ENCODE data around the gene BCL2L11.
A peak's percentile ranks its signal among the peaks of the same experiment; 100 is the strongest.
"Not testable (repeated sequence)": the region's sequence is repeated elsewhere in the genome, so short reads cannot be mapped to it uniquely, and the experiment has no call there.

Gene BCL2L11

DNA sequence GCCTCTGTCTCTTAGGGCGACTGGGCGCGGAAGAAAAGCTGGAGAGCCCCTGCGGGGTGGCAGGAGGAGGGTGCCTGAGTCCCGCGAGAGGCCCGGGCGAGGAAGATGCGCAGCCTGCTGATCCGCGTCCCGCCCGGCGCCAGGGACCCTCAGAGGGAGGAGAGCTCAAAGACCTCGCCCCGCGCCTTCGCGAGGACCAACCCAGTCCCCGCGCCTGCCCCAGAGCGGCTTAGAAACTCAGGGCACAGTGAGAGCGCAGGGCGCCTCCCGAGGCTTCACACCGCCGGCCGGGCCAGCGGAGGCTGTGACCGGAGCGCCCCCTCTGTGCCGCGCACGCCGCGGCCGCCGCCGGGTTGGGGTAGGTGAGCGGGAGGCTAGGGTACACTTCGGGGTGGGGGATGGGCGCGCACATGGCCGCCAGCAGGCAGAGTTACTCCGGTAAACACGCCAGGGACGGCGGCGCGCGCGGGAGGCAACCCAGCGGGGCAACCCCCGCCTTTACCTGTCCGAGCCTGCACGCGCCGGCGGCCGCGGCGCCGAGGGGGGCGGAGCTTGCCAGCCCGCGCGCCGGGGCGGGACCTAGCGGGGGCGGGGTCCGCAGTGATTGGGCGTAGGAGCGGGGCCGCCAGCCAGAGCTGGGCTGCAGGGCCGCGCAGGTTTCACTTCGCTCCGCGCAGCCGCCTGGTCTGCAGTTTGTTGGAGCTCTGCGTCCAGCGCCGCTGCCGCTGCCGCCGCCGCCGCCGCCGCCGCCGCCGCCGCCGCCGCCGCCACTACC is at the start of gene BCL2L11:
TSS of gene BCL2L11 (plus strand) at position 662 of the 775 bp plus-strand sequence. CDS start 2,832 bp downstream, outside the sequence.
- H3K4me3 ChIP-seq (ENCODE audit: low read depth, low read length): peak within 1 kb of the TSS; percentile 73

DNA sequence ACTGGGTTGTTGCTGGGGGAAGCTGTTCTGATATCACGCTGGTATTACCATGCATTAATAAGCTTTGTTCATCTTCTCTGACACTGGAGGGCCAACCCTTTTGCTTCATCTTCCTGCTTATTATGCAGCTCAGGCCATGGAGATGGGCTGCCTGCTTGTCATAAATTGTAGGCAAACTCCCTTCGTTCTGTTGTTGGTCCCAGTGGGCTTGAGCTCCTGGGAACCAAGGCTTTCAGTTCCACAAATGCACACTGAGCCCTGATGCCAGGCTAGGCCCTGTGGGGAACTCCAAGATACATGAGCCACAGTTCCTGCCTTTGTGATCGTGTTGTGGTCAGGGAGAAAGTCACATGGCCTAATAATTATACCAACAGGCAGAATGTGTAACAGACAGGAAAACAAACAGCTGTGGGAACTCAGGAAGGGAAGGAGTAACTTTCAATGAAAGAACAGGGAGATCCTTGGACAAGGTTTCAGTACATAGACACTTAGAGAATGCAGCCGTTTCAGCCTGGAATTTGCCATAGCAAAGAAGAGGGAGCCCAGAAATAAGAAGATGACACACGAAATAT is 49.0 kb upstream of the BCL2L11 start:
- no peak overlapping the region for H3K4me3 ChIP-seq (ENCODE audit: low read depth, low read length)

- no peak overlapping the region for H3K4me3 ChIP-seq (ENCODE audit: low read depth, low read length)
Observed at GRCh38 chr2:111072220-111072871, 48.4 kb upstream of the BCL2L11 start.

DNA sequence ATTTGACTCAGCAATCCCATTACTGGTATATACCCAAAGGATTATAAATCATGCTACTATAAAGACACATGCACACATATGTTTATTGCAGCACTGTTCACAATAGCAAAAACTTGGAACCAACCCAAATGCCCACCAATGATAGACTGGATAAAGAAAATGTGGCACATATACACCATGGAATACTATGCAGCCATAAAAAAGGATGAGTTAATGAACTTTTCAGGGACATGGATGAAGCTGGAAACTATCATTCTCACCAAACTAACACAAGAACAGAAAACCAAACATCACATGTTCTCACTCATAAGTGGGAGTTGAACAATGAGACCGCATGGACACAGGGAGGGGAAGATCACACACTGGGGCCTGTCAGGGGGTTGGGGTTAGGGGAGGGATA is 38.1 kb upstream of the BCL2L11 start:
- not testable (repeated sequence) for H3K4me3 ChIP-seq (ENCODE audit: low read depth, low read length)

- H3K4me3 ChIP-seq (ENCODE audit: low read depth, low read length): no peak overlapping the region
Observed at GRCh38 chr2:111091811-111092211, 28.9 kb upstream of the BCL2L11 start.

DNA sequence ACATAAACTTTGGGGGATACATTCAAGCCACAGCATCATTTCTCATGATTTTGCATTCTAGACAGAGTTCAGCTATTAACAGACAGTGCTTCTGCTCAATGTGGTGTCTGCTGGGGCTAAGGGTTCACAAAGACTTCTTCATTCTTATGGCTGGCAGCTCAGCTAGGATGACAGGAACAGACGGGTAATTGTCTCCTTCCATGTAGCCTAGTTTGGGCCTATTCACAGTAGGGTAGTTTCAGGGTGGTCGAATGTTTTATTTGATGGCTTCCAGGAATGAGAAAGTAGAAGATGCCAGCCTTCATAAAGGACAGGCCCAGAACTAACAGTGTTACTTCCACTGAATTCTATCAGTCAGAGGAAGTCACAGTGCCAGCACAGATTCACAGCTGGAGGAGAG is 26.0 kb upstream of the BCL2L11 start:
- no peak overlapping the region for H3K4me3 ChIP-seq (ENCODE audit: low read depth, low read length)

DNA sequence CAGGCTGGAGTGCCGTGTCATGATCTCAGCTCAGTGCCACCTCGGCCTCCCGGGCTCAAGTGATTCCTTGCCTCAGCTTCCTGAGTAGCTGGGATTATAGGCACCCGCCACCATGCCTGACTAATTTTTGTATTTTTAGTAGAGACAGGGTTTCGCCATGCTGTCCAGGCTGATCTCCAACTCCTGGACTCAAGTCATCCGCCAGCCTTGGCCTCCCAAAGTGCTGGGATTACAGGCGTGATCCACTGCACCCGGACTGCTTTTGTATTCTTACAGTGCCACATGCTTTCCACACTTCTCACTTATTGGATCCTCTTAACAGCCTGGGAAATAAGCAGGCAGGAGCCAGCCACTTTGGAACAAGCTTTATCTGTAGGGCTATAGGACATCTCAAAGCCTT is 25.3 kb upstream of the BCL2L11 start:
- no peak overlapping the region for H3K4me3 ChIP-seq (ENCODE audit: low read depth, low read length)

- no peak overlapping the region for H3K4me3 ChIP-seq (ENCODE audit: low read depth, low read length)
Observed at GRCh38 chr2:111099402-111099801, 21.3 kb upstream of the BCL2L11 start.

- H3K4me3 ChIP-seq (ENCODE audit: low read depth, low read length): no peak overlapping the region
Observed at GRCh38 chr2:111100087-111100764, 20.5 kb upstream of the BCL2L11 start.

GRCh38 chr2:111100765-111101162 is 19.9 kb upstream of the BCL2L11 start:
- H3K4me3 ChIP-seq (ENCODE audit: low read depth, low read length): no peak overlapping the region

- H3K4me3 ChIP-seq (ENCODE audit: low read depth, low read length): no peak overlapping the region
Observed at GRCh38 chr2:111101592-111101991, 19.1 kb upstream of the BCL2L11 start.

- no peak overlapping the region for H3K4me3 ChIP-seq (ENCODE audit: low read depth, low read length)
Observed at GRCh38 chr2:111102216-111102615, 18.5 kb upstream of the BCL2L11 start.

DNA sequence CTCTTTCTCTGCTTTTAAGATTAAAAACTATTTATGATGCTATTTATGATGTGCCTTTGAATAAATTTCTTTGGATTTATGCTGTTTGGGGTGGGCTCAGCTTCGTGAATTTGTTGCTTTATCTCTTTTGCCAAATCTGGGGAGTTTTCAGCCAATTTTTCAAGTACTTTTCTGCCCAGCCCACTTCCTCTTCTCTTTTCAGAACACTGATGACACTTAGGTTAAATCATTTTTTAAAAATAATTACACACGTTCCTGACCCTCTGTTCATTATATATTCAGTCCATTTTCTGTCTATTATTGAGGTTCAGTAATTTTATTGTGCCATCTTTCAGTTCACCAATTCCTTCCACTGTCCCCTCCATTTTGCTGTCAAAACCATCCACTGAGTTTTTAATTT is 14.8 kb upstream of the BCL2L11 start:
- no peak overlapping the region for H3K4me3 ChIP-seq (ENCODE audit: low read depth, low read length)

DNA sequence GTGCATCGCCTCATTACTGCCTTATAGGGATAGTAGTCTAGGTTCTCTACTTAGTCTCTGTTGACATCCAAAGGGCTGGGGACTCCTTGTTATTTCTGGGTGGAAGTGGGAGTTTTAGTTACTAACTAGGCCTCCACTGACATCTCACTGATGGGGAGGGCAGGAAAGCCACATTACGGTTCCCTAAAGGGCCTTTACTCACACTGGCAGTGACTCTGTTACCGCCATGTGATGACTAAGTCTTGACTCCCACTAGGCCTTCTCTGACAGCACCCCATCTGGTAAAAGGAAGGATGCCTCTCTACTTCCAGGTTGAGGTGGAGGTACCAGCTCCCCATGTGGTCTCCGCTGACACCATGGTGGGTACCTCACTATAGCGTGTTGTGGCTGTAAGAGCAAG is 14.0 kb upstream of the BCL2L11 start:
- H3K4me3 ChIP-seq (ENCODE audit: low read depth, low read length): no peak overlapping the region

DNA sequence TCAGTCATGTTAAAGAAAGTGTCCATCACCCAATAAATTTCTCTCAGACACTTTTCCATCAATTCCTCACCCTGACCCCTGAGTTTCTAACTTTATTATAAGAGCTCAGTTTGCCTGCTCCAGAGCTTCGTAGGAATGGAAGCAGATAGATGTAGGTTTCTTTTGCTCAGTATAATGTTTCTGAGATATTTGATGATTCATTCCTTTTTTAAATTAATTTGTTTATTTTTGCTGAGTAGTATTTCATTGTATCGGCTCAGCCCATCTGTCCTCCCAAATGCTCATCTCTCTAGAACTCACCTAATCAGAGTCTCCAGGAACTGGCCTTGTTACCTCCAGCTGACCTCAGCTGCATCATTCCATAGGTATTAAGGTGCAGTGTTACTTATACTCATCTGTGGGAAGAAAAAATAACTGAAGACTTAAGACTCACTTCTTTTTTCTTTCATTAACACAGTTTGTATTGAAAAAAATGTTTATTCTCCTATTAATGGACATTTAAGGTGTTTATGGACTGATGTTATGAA is 11.9 kb upstream of the BCL2L11 start:
- H3K4me3 ChIP-seq (ENCODE audit: low read depth, low read length): no peak overlapping the region

GRCh38 chr2:111111101-111111755 is 9.5 kb upstream of the BCL2L11 start:
- H3K4me3 ChIP-seq (ENCODE audit: low read depth, low read length): no peak overlapping the region

GRCh38 chr2:111113838-111114237 is 6.9 kb upstream of the BCL2L11 start:
- no peak overlapping the region for H3K4me3 ChIP-seq (ENCODE audit: low read depth, low read length)

GRCh38 chr2:111116011-111116746 is 4.5 kb upstream of the BCL2L11 start:
- H3K4me3 ChIP-seq (ENCODE audit: low read depth, low read length): no peak overlapping the region

GRCh38 chr2:111116843-111117597 is 3.7 kb upstream of the BCL2L11 start:
- peak overlapping the region; percentile 18 for H3K4me3 ChIP-seq (ENCODE audit: low read depth, low read length)
